Measurements from ENCODE around the gene ST6GALNAC6.

The ST6GALNAC6 gene

DNA sequence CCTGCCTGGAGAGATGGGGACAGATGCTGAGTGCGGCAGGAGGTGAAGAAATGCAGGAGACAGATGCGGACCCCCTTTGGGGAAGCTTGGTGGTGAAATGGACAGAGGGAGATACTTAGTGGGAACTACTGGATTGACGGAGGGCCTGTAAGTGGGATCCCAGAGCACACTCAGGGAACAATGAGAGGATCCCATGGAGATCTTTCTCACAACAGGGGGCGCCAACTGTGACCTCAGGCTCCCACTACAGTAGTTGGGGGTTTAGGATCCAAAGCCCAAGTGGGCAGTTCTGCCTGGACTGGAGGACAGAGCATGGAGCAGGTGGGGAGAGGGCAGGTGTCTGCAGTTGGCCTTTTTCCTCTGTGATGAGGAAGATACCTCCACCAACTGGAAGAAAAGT lies 34.8 kb upstream of the ST6GALNAC6 start:
- DNase-seq = no peak

DNA sequence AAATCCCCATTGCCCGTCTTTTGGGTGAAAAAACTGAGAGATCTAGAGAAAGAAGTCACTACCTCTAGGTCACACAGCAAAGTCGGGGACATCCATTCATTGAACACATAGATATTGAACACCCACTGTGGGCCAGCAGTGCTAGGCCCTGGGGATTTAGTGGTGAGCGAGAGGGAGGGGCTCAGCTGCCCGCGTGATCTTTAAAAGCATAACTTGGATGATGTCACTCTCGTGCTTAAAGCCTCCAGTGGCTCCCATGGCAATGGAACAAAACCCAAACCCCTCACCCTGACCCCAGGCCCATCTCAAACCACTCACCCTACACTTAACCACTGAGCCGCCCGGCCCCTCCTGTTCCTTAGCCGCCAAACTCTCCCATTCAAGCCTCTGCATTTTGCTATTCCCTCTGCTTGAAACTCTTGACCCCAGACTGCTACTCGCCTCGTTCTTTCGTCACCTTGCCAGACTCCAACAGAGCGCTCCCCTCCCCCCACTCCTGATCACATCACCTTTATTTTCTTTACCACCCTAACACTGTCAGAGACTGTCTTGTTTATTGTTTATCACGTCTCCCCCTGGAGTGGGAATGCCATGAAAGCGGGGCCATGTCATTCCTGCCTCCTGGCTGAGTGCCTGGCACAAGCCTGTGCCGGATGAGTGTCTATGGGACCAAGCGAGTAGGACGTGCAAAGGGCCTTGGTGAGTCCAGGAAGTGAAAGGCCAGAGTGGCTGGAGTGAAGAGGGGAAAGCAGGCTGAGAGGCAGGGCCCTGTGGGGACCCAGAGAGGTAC lies 31.9 kb upstream of the ST6GALNAC6 start:
- peak; percentile 78 for DNase-seq

DNA sequence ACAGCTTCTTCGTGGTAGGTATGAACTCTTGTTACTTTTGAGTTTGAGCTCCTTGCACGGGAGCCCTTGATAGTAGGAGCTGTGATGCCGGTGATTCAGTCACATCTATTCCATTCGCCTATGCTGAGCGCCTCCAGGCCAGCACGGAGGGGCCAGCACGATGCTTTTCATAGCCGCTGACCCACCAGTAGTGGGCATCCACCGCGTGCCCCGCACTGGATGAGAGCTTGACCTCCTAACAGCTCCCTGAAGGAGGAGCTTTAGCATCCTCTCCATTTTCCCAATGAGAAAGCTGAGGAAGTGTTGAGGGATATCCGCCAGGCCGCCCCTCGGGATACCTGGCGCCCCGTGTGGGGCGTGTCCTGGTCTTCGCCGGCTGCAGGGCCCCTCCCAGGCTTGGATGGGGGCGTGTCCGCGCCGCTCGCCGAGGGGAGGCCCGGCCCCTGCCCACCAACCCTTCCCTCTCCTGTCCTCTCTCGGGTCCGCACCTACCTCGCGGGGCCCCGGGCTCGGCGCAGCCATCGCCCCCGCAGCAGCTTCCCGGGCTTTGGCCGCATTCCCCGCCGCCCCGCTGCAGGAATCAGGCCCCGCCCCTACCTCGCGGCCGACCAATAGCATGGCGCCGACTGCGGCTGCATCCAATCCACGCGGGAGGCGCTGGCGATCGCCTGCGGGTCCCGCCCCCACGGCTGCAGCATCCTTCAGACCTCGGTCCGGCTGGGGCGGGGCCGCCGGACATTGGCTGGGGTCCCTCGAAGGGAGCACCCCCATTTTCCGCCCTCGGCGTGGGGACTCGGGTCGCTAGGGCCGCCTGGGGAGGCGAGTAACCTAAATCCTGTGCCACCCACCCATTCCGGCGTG lies 31.1 kb upstream of the ST6GALNAC6 start, which contains the start of gene PIP5KL1:
Gene PIP5KL1, minus strand, starts transcription at position 547 of the 861 bp plus-strand sequence. Its CDS starts 25 bp downstream, at position 522.
- peak; percentile 82 for DNase-seq

DNA sequence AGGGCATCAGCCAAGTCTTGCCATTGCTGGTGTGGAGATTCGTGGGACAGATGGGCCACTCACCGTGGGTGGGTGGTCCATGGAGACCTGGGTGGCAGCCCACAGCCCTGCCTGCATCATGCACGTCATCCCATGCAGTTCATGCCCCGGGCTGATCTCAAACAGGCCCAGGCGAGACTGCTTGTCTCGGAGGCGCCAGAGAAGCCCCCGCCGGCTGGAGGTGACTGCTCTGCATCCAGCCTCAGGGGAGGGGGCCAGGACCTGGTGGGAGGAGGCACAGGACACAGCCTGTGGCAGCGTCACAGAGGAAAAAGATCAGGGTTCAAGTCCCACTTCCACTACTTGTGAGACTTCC lies 30.2 kb upstream of the ST6GALNAC6 start:
- DNase-seq = no peak

DNA sequence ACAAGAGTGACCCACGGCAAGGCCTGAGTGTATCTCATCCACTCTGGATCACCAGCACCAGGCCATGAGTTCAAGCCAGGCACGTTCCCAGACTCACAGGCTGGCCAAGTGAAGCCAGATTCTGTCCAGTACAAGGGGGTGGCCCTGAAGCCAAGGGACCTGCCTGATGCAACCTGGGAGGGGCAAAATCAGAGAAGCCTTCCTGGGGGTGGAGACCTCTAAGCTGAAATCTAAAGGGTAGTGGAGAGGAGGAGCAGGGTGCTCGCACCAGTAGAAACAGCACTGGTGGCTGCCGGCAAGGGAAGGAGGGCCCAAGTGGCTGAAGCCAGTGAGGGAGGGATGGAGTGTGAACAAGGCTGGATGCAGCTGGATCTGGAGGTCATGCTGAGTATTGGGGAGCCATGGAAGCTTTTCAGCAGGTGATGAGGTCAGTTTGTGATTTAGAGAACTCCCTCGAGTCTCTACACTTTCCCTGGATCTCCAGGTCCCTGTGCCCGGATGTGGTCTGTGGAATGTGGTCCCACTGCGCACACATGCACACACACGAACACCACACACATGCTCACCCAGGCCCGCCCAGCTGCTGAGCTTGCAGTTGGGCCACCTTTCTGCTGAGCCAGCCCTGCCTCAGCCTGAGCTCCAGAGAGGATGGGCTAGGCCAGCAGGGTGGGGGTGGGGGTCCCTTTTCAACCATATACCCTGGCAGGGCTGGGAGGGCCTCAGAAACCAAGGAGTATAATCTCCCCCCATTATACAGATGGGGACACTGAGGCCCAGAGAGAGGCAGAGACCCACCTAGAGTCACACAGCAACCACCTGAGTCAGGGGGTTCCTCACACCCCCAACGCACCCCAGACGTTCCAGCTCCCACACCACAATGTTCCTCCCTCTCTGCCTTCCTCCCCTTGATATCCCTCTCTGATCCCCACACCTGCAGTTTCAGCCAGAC lies 29.5 kb upstream of the ST6GALNAC6 start:
- peak; percentile 47 for DNase-seq

DNA sequence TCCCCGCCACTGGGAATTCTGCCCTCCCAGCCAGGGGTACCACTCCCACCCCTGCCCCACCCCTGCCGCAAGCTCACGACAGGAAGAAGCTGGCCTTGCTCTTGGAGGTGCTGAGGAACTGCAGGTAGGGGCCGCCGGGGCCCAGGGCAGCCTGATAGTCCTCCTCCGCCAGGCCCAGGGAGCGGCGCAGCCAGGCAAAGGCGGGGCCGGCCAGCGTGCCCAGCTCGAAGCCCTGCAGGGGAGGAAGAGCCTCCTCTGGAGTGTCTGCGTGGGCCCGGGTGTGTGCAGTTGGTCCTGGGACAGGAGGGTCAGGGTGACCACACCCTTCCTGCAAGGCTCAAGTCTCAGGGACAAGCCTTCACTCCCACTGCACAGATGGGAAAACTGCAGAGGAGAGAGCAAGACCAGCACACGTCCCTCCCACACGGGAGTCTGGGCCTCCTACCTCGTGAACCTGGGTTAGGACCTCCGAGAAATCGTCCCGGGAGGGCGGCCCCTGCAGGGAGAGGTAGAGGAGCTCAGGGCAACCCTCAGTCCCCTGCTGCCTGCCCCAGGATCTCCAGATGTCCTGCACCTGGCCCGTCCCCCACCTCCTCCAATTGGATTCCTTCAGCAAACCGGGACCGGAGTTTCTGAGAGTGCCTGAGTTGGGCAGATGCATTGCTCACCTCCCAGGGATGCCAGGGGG lies 28.7 kb upstream of the ST6GALNAC6 start:
- no peak for DNase-seq

DNA sequence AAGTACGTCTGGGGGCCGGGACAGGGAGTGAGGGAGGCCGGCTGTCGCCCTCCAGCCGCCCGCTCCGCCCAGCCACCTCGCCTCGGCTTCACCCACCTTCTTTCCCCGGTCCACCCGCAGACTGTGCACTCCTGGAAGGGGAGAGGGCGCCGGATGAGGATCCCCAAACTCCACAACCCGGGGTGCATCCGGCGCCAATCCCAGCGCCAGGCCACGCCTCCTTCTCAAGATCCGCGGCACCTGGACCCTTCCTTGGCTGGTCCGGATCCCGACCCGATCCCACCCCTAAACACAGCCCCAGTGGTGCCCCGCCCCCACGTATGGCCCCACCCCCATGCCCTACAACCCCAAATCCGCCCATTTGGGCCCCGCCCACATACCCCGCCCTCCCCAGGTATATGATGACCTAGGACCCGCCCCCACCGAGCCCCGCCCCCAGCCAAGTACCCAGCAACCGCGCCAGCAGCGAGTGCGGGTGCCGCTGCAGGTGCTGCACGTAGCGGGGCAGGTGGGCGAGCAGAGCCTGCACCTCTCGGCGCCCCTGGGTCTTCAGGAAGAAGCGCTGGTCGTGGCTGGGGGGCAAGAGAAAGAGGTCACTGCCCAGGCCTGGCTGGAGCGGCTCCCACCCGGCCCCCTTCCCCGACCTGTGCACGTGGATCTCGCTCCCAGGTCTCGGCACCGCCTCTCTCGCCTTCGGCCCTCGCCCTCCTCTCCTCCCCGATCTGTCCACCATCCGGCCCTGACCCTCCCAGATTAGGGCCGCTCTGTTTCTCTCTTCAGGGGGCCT lies 28.0 kb upstream of the ST6GALNAC6 start:
- no peak for DNase-seq

DNA sequence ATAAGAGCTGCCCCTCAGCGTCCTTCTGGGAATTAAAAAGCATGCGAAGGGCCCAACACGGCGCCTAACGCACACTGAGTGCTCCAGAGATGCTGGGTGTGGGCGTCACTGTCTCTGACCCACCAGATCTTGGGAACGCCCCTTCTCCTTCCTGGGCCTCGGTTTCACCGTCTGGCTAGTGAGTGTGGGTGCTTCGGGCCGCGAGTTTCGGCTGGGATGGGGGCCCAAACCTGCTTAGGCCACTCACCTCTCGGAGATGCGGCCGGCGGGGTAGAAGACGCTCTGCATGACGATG lies 27.4 kb upstream of the ST6GALNAC6 start:
- DNase-seq = no peak

DNA sequence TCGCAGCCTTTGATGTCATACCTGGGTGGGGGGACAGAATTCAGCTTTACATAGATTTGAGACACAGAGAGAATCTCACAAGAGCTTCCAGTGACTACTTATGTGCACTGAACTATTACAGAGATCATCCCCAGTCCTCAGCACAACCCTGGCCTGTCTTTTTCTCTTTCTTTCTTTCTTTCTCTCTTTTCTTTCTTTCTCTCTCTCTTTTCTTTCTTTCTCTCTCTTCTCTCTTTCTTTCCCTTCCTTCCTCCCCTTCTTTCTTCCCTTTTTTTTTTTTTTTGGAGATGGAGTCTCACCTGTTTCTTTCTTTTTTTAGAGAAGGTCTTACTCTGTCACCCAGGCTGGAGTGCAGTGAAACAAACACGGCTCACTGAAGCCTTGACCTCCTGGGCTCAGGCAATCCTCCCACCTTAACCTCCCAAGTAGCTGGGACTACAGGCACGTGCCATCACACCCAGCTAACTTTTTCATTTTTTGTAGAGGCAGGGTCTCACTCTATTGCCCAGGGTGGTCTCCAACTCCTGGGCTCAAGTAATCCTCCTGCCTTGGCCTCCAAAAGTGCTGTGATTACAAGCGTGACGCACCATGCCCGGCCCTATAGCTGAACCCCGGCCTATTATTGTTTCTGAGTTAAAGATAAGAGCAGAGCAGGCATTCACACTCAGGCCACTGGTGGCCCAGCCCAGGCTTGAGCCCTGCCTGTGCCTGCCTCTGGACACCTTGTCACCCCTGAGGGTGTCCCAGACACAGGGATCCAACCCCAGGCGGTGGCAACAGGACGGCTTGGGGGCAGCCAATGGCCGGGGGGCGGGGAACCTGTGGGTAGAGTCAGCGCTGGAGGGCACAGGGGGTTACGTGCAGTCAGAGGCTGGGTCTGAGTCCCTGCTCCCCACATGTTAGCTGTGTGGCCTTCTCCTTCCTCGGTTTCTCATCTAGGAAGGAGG lies 26.8 kb upstream of the ST6GALNAC6 start:
- DNase-seq = no peak

DNA sequence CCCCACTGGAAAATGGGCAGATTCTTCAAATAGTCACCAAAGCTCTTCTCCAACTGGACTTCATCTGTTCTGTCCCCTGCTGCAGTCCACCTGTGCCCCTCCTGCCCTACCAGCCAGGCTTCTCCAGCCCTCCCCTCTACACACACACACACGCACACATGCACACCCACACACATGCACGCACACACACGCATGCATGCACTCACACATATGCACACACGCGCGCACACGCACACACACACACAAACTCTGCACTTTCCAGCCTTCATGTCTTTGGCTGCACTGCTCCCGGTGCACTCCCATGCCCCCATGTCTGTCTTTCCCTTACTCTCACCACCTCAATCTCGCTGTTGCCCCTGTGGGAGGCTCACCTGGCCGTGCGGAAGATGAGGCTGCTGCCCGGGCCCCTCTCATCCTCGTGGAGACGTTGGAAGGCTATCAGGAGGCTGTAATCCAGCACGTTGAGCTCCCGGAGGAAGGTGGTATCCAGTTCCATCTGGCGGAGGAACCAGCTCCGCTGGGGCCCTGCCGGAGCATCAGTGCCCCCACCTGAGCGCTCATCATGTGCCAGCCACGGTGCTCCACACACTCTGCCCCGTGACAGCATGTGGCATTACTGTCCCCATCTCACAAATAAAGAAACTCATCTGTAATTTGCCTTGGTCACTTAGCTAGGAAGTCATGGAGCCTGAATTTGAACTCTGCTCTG lies 25.5 kb upstream of the ST6GALNAC6 start:
- no peak for DNase-seq

DNA sequence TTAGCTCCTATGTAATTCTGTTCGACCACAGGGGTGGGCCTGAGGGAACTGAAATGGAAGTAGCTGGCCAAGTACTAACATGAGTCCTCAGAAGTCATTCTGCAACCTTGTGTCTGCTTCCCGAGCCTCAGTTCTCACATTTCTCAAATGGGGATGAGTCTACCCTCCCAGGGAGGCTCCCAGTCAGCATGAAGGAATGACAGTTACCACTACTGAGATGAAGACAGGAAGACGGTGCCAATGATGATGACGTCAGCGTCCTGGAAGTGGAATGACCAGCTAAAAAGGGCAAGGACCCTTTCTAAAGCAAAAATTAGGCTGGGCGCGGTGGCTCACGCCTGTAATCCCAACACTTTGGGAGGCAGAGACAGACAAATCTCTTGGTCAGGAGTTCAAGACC lies 24.4 kb upstream of the ST6GALNAC6 start:
- peak; percentile 97 for DNase-seq

DNA sequence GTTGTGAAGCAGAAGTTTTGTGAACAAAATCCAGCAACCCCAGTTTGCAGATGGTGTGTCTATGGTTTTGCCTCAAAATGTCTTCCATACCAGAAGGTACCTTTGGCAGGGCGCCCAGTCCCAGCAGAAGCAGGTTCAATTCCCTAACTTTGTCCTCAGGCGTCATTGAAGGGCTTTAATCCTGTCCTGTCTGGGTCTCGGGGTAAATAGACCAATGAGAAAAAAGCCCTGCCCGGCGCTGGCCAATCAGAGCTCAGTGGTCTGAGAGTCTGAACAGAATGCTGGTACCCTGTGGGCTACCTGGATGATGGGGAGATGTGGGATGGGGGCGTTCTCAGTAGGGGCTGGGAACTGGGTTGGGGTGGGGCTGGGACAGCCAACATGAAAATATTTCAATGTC lies 23.6 kb upstream of the ST6GALNAC6 start:
- DNase-seq = no peak

DNA sequence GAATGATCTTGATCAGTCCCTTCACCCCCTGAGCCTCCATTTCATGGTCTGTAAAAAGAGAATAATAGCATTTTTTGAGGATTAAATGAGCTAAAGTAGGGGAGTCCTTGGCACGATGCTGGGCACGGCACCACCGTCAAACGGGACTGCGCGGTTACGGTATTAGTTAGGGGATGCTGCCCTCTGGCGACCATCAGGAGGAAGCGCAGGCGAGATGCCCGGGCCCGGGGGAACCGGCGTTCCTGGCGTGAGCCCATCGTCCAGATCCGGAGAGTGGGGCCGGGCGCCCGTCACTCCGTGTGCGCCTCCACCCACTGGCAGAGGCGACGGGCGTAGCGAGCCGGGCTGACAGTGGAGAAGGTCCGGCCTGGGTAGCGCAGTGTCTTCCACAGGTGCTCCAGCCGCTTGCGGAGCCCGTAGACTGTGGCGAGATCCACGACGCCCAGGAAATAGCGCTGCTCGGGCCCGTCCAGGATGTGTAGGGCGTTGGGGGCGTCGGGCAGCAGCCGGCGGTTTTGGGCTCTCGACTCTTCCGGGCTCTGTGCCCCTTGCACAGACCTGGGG lies 22.2 kb upstream of the ST6GALNAC6 start:
- peak; percentile 42 for DNase-seq

DNA sequence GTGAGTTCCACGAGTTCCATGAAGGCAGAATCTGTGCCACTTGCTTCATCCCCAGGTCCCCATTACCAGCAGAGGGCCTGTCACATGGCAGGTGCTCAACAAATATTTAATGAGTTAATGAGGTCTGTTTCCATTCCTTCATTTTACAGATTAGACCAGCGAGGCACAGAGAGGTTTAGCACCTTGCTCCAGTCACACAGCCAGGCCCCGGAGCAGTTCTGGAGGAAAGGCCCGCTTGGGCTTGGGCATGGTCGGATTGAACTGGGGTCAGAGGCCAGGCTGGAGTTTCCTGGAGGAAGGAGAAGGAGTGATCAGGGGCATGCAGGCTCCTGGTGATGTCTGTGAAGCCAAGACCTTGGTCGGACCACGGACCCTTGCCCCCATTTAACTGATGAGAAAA lies 21.4 kb upstream of the ST6GALNAC6 start:
- DNase-seq = no peak

DNA sequence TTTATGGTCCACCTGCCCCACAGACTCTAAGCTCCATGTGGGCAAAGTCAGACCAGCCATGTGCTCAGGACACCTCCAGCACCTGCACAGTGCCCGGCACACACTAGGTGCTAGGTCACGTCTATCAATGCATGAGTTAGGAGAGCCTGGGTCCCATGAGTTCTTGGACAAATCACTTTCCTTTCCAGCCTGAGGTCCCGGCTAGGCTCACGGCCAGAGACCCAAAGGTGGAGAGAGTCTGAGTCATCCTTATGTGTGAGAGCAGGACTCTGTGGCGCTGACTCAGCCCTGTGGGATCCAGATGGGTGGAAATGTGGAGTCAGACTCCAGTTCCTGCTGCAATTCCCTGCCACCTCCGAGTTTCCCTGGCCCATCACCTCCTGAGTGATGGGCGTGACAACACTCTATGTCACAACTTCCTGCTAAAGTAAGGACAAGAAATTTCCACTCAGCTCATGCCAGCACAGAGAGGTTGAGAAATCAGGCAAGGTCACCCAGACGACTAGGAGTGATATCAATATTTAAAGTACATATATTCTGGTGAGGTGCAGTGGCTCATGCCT lies 19.9 kb upstream of the ST6GALNAC6 start:
- peak; percentile 98 for DNase-seq

DNA sequence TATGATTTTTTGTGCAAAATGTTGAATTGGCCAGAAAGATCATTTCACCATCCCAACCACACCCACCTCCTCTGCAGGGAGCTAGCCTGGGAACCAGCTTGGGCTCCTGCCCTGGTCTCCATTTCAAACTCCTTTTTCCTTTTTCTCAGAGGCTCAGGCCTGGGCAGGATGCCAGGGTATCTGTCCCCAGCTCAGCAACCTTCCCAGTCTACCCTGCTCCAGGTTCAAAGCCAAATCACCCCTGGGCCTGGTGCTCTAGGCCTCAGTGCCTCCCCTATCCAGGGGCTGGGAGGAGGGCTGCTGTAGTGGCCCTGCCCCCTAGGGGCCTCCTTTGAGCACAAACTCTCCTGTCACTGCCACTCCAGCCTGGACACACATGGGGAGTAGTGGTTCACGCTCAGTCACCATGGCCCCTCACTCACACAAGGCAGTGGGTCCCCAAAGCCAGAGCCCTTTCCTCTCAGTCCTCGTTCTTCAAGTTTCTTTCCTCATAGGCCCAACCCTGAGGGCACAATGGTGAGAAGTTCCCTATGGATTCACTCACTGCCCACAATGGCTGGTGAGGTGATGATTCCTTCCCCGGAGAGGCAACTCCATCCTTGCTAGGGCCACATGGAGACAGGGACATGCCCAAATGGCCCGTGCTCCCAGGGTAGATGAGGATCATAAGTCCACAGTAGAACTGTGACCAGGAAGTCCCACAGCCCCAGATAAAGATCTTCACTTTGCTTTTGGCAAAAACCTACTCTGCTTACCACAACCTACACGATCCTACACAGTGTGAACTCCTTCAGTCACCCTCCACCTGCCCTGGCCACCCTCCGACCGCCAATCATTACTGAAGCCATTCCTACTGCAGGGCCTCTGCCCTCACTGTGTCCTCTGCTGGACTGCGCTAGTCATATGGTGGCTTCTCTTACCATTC lies 19.0 kb upstream of the ST6GALNAC6 start:
- peak; percentile 40 for DNase-seq

DNA sequence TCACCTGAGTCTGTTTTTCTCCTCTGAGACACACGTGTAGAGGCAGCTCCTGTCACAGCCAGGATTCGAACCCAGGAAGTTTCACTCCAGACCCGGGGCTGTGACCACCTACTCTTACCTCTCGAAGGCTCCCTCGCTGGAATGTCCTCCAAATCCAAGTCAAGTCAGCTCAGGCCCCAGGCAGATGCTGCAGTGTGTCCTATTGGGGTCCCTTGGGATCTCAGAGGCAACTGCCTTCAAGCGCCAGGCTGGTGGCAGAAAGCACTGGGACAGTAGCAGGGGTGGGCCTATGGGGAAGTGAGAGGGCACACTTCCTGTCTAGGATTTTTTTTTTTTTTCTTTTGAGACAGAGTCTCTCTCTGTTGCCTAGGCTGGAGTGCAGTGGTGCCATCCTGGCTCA lies 18.2 kb upstream of the ST6GALNAC6 start:
- no peak for DNase-seq

Data from fibroblast of skin of back (primary cell).